Esophagus muscularis mucosa (tissue), 3 donors: Measurements from ENCODE around the gene ECE2.

Source experiments
- CTCF ChIP-seq, 3 experiments: fragments of 200-600 bp in 2 of 3; fragments of 450-650 bp in 1 of 3; sonication (generic) in 2 of 3; IDR thresholded peaks; one replicate each; pipeline ENCODE4 v1.5.1; 2017 to 2019; ENCODE audit warnings: antibody characterized with exemption in 3 of 3, mild to moderate bottlenecking in 2 of 3, moderate library complexity in 1 of 3
- POLR2A ChIP-seq: fragments of 450-650 bp; IDR thresholded peaks from one replicate; pipeline ENCODE4 v1.6.1; 2017; ENCODE audit warnings: antibody characterized with exemption, moderate library complexity, mild to moderate bottlenecking, low read depth
- POLR2AphosphoS5 ChIP-seq, 2 donors: sonication (generic); formaldehyde crosslinking; IDR thresholded peaks; one replicate each; pipeline ENCODE4 v1.6.1; 2017; ENCODE audit warnings: antibody characterized with exemption in 2 of 2

- TF ChIP-seq CTCF (IDR thresholded peaks at IDR 0.05) (no peak), POLR2A (no peak), POLR2AphosphoS5 (IDR thresholded peaks at IDR 0.05) (no peak)
Measured at GRCh38 chr3:184230603-184231528, 45.0 kb upstream of the ECE2 start.
